SH-SY5Y (cell line): ENCODE measurements around the gene SIL1.

Source experiments
- GATA2 ChIP-seq: IDR thresholded peaks from 2 replicates; pipeline ENCODE4 v1.6.1; 2011; ENCODE audit warnings: mild to moderate bottlenecking, low read depth, low read length
- GATA3 ChIP-seq: IDR thresholded peaks from 2 replicates; pipeline ENCODE4 v1.6.1; 2011; ENCODE audit warnings: low read depth, mild to moderate bottlenecking, low read length, moderate library complexity

DNA sequence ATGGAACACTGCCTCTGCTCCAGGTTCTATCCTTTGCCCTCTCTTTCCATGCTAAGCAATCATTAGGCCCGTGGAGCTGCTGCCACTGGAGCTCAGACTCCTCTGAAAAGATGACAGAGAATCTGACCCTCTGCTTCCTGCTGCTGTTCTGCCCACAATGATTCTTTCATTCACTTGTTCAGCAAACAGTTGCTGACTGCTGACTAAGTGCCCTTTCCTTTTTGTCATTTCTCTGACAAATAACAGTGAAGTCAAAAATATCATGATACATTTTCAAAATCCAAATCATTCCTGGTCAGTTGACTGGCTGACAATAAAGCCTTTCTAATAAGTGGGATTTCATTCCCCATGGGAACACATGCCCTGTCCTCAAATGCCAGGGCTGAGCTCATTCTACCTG lies 110.1 kb downstream of the SIL1 start:
- no peak for TF ChIP-seq GATA2
- TF ChIP-seq GATA3: no peak
